Stomach smooth muscle (tissue), 2 donors: ENCODE data around the gene GPX1.
"Not testable (repeated sequence)": the region's sequence is repeated elsewhere in the genome, so short reads cannot be mapped to it uniquely, and the experiment has no call there.

Source experiments
- H3K27ac ChIP-seq: one replicate; pipeline ENCODE4 v1.7.0; 2013; ENCODE audit warnings: mild to moderate bottlenecking, low read length, inconsistent platforms
- H3K27me3 ChIP-seq, 2 donors: one replicate each; pipeline ENCODE4 v1.7.0; 2013; ENCODE audit warnings: low read length in 2 of 2; ENCODE audit not compliant: insufficient read depth in 2 of 2, control insufficient read depth in 1 of 2
- H3K36me3 ChIP-seq, 2 donors: one replicate each; pipeline ENCODE4 v1.7.0; 2013; ENCODE audit warnings: low read length in 2 of 2; ENCODE audit not compliant: control insufficient read depth in 2 of 2, insufficient read depth in 2 of 2
- H3K4me1 ChIP-seq: one replicate; pipeline ENCODE4 v1.7.0; 2013; ENCODE audit warnings: low read length; ENCODE audit not compliant: control insufficient read depth, insufficient read depth
- H3K4me3 ChIP-seq, 2 donors: one replicate each; pipeline ENCODE4 v1.7.0; 2013; ENCODE audit warnings: low read length in 2 of 2
- H3K9ac ChIP-seq, 2 donors: one replicate each; pipeline ENCODE4 v1.7.0; 2013; ENCODE audit warnings: low read length in 2 of 2, mild to moderate bottlenecking in 1 of 2
- H3K9me3 ChIP-seq, 2 donors: one replicate each; pipeline ENCODE4 v1.7.0; 2013; ENCODE audit warnings: low read length in 2 of 2; ENCODE audit not compliant: control insufficient read depth in 2 of 2
- donor health status: healthy.
- donor health status: Pancreatic carcinoma.

Gene GPX1

GRCh38 chr3:49339941-49340800 is 18.0 kb downstream of the GPX1 start, which contains the start of gene USP4:
Gene USP4 (minus strand): TSS chr3:49340053. CDS start chr3:49340024, 29 bp downstream.
- Histone ChIP-seq H3K4me3 (peak within 1 kb of the TSS; percentile 85 to 86), H3K36me3 (peaks cover 4 to 8% of the 10 kb centered on the region in 2 donors), H3K27me3 (no peaks in the 10 kb centered on the region), H3K4me1 (peaks cover 24% of the 10 kb centered on the region), H3K27ac (peak within 1 kb of the TSS; percentile 92), H3K9ac (peak within 1 kb of the TSS; percentile 90), H3K9me3 (no peaks in the 10 kb centered on the region)

DNA sequence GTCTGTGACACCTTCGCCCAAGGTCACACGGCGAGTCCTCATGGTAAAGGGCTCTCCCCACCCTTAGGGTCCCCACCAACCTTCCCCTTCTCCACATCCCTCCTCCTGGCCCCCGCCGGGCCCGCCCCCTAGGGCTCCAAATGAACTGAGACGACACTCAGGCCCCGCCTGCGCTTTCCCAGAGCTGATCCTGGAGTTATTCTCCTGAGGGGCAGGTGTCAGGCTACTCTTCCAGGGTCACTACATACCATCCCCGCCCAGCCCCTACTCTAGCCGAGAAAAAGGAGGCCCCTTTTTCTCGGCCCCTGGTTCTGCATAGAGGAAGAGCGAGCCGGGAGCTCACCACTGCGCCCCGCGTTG is 18.6 kb downstream of the GPX1 start:
- Histone ChIP-seq H3K9ac (peak overlapping the region; percentile 90), H3K36me3 (peaks cover 9 to 14% of the 10 kb centered on the region in 2 donors), H3K4me3 (peak overlapping the region; percentile 85 to 86), H3K4me1 (peaks cover 26% of the 10 kb centered on the region), H3K27me3 (no peaks in the 10 kb centered on the region), H3K9me3 (no peaks in the 10 kb centered on the region), H3K27ac (peak overlapping the region; percentile 92)

GRCh38 chr3:49333916-49334633 is 24.1 kb downstream of the GPX1 start:
- Histone ChIP-seq H3K4me3 (no peak overlapping the region), H3K9me3 (no peaks in the 10 kb centered on the region), H3K4me1 (peaks cover 18% of the 10 kb centered on the region), H3K36me3 (peaks cover 16 to 27% of the 10 kb centered on the region in 2 donors), H3K27me3 (no peaks in the 10 kb centered on the region), H3K27ac (peak overlapping the region; percentile 49), H3K9ac (peak overlapping the region in 1 of 2 donors; percentile 39)

GRCh38 chr3:49333091-49333490 is 25.1 kb downstream of the GPX1 start:
- H3K27ac ChIP-seq: peak overlapping the region; percentile 49
- no peak overlapping the region for H3K9ac ChIP-seq
- no peak overlapping the region for H3K4me3 ChIP-seq
- H3K4me1 ChIP-seq: peaks cover 15% of the 10 kb centered on the region
- H3K27me3 ChIP-seq: no peaks in the 10 kb centered on the region
- no peaks in the 10 kb centered on the region for H3K9me3 ChIP-seq
- H3K36me3 ChIP-seq: peaks cover 16 to 27% of the 10 kb centered on the region in 2 donors

DNA sequence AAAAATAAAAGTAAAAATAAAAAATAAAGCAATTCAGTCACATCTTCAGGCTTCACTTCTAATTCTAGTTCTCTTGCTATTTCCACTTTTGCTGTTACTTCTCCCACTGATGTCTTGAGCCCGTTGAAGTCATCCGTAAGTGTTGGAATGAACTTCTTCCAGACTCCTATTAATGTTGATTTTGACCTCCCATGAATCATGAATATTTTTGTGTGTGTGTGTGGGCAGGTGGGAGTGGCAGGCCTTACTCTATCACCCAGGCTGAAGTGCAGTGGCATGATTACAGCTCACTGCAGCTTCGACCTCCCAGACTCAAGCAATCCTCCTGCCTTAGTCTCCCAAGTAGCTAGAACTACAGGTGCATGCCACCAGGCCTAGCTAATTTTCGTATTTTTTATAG is 29.0 kb downstream of the GPX1 start:
- Histone ChIP-seq H3K27ac (no peak overlapping the region), H3K4me1 (peaks cover 6% of the 10 kb centered on the region), H3K36me3 (peaks cover 25 to 29% of the 10 kb centered on the region in 2 donors), H3K4me3 (no peak overlapping the region), H3K9me3 (no peaks in the 10 kb centered on the region), H3K9ac (no peak overlapping the region), H3K27me3 (no peaks in the 10 kb centered on the region)

DNA sequence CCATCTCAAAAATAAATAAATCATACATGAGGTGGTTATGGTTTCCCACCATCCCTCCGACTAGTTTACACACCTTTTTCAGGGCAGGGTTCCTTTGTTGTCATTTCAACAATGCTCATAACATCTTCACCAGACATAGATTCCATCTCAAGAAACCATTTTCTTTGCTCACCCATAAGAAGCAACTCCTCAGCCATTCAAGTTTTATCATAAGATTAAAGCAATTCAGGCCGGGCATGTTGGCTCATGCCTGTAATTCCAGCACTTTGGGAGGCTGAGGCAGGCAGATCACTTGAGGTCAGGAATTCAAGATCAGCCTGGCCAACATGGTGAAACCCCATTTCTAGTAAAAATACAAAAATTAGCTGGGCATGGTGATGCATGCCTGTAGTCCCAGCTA is 29.8 kb downstream of the GPX1 start:
- not testable (repeated sequence) for H3K9ac ChIP-seq, H3K9me3 ChIP-seq, H3K4me1 ChIP-seq, H3K27ac ChIP-seq, H3K27me3 ChIP-seq, H3K4me3 ChIP-seq
- H3K36me3 ChIP-seq: peaks cover 33 to 34% of the 10 kb centered on the region in 2 donors

GRCh38 chr3:49327485-49327884 is 30.7 kb downstream of the GPX1 start:
- Histone ChIP-seq H3K36me3 (peaks cover 34 to 35% of the 10 kb centered on the region in 2 donors), H3K4me3 (no peak overlapping the region), H3K27ac (no peak overlapping the region), H3K4me1 (no peaks in the 10 kb centered on the region), H3K9me3 (no peaks in the 10 kb centered on the region), H3K9ac (no peak overlapping the region), H3K27me3 (no peaks in the 10 kb centered on the region)

DNA sequence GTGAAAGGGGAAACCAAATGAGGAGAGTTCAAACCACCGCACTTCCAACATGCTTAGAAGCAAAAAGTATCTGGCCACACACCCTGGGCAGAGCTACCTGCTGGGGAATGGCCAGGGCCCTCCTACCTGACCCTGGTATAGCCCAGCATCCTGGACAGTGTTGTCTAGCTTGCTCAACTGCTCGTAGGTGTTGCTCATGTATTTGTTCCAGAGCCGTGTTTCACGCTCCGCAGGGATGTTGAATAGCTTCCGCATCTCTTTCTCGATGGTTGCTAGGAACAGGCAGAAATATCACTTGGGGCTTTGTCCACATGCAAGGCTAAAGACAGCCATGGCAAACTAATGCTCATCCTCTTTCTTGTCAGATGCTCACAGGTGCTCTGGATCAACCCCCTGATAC is 33.4 kb downstream of the GPX1 start:
- no peak overlapping the region for H3K4me3 ChIP-seq
- no peaks in the 10 kb centered on the region for H3K27me3 ChIP-seq
- H3K27ac ChIP-seq: no peak overlapping the region
- no peaks in the 10 kb centered on the region for H3K4me1 ChIP-seq
- H3K9me3 ChIP-seq: no peaks in the 10 kb centered on the region
- no peak overlapping the region for H3K9ac ChIP-seq
- peaks cover 35 to 41% of the 10 kb centered on the region in 2 donors for H3K36me3 ChIP-seq

DNA sequence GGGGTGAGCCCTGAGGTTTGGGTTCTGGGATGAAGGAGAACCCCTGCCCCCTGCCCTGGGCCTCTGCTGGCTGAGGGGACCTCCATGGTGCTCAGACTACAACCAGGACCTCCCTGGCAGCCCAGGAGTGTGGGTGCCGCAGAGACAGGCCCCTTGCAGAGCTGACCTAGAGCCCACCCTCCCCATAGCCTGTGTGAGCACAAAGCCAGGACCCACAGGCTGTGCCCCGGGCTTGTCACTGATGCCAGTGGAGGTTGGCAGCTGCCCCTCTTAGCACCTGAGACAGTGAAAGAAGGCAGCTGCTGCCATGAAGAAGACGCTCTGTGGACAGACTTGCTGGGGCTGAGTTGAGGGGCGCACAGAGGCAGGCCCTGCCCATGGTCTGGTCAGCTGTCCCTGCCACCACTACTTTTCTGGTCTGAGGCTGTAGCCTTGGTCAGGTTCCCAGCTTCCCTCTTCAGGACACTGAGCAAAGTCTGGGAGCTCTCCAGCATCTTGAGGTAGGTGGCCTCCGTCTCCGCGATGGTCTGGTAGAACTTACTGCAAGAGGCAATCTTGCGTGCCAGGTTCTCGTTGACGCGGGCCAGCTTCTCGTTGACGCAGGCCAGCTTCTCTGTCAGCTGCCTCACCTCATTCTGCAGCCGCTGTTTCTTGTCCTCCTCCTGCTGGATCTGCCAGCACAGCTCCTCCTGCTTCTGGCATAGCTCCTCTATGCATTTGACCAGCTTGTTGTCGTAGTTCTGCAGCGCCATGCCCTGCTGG is 41.3 kb downstream of the GPX1 start:
- no peak overlapping the region for H3K4me3 ChIP-seq
- peak overlapping the region in 1 of 2 donors; percentile 36 for H3K9ac ChIP-seq
- H3K4me1 ChIP-seq: peaks cover 9% of the 10 kb centered on the region
- H3K27me3 ChIP-seq: no peaks in the 10 kb centered on the region
- peak overlapping the region; percentile 84 for H3K27ac ChIP-seq
- H3K36me3 ChIP-seq: peaks cover 22 to 28% of the 10 kb centered on the region in 2 donors
- no peaks in the 10 kb centered on the region for H3K9me3 ChIP-seq

- no peak overlapping the region for H3K4me3 ChIP-seq
- H3K9ac ChIP-seq: no peak overlapping the region
- H3K27me3 ChIP-seq: no peaks in the 10 kb centered on the region
- H3K36me3 ChIP-seq: peaks cover 34 to 39% of the 10 kb centered on the region in 2 donors
- no peaks in the 10 kb centered on the region for H3K9me3 ChIP-seq
- peaks cover 9% of the 10 kb centered on the region for H3K4me1 ChIP-seq
- no peak overlapping the region for H3K27ac ChIP-seq
Observed at GRCh38 chr3:49313896-49314688, 44.1 kb downstream of the GPX1 start.
